ENCODE measurements around the gene SCGB1C2. TPM values are rescaled to one million over a fixed set of nuclear protein-coding genes. Genes with fewer than 3 reads are reported as not detected.

The SCGB1C2 gene
- total RNA-seq, 2 experiments from 2014 or later, result not detected

DNA sequence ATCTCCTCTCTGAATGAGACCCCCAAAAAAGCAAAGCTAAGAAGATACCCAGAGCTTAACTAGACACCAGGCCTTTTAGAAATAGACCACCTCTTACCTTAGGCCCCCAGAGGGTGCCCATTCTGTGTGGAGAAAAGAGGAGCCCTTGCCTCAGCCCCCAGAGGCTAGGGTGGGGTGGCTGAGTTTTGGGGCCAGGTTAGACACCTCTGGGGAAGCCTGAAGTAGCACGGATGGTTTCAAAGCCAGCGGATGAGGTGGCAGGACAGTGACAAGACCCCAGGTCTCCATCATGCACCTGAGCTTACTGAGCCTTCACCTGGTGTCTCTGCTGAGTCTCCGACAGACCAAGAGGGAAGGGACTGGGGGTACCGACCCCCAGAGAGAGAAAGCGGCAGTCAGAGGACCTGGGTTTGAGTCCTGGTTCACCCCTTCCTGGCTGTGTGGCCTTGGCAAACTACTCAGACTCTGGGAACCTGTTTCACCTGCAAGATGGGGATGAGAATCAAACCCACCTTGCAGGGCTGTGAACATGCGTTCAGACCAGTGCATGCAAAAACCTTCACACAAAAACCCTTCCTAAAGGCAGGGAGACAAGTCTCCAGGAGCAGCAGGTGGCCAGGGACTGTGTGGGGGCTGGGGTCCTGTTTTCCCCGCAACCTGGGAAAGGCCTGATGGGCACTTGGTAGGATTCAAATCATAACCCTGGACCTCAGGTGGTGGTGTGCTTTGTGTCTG lies 7.7 kb downstream of the SCGB1C2 start:
- CTCF ChIA-PET, result interaction anchor here (0.9 kb wide), 1 partner anchor 555 kb away, joined by 3 read pairs; no protein-coding TSS in a partner anchor
- intact Hi-C loops (cut with micrococcal nuclease), result loop anchor here (2.0 kb wide), 1 partner anchor 240 kb away; no protein-coding TSS in a partner anchor
- no peak for DNase-seq
- no peak overlapping the region for H3K27ac Mint-ChIP-seq
- no peaks in the 10 kb centered on the region for H3K4me1 Mint-ChIP-seq (ENCODE audit: low read depth)
- H3K9me3 Mint-ChIP-seq, result no peaks in the 10 kb centered on the region
- H3K4me3 Mint-ChIP-seq, result no peak overlapping the region
- no peaks in the 10 kb centered on the region for H3K27me3 Mint-ChIP-seq (ENCODE audit: low read depth)
- no peaks in the 10 kb centered on the region for H3K36me3 Mint-ChIP-seq (ENCODE audit: low read depth)

DNA sequence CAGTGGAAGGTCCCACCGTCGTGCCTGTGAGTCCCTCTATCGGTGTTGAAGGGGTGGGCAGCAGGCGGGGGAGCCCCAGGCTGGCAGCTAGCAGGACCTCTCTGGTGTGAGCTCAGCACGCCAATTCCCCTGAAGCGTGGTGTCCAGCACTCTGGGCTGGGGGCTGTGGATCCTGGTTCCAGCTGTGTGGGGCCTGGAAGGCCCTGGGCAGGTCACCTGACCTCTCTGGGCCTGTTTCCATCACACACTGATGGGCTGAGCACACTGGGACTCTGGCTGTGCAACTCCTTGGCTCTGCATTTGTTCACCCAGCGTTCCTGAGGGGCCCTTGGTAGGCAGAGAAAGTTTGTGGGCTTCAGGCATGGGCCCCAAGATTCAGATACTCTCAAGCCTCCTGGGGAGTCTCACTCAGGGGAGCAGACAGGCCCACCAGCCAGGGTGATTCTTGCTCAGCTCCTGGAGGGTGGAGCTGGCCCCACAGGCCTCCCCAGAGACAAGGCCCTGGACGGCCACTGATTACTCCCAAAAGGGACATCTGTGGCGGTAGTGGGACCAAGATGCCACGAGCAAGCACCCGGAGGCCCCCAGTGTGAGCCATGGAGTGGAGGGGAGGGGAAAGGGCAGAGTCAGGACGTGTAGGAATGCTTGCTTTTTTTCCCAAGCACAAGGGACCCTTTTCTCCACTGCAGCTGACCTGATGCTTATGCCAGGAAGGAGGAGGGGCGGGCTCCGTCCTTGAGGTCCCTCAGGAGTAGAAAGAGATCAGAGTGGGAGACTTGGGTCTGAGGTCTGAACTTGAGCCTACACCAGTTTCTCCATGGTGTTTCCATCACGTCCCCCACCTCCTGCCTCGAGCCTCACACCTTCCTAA lies 8.5 kb downstream of the SCGB1C2 start:
- no peaks in the 10 kb centered on the region for H3K4me1 Mint-ChIP-seq (ENCODE audit: low read depth)
- H3K4me3 Mint-ChIP-seq, result no peak overlapping the region
- H3K9me3 Mint-ChIP-seq, result no peaks in the 10 kb centered on the region
- intact Hi-C loops (cut with micrococcal nuclease), result loop anchor here (2.0 kb wide), 1 partner anchor 239 kb away; no protein-coding TSS in a partner anchor
- no peak for DNase-seq
- no peaks in the 10 kb centered on the region for H3K27me3 Mint-ChIP-seq (ENCODE audit: low read depth)
- no peaks in the 10 kb centered on the region for H3K36me3 Mint-ChIP-seq (ENCODE audit: low read depth)
- CTCF ChIA-PET, result interaction anchor here (0.9 kb wide), 1 partner anchor 554 kb away, joined by 3 read pairs; no protein-coding TSS in a partner anchor
- no peak overlapping the region for H3K27ac Mint-ChIP-seq

DNA sequence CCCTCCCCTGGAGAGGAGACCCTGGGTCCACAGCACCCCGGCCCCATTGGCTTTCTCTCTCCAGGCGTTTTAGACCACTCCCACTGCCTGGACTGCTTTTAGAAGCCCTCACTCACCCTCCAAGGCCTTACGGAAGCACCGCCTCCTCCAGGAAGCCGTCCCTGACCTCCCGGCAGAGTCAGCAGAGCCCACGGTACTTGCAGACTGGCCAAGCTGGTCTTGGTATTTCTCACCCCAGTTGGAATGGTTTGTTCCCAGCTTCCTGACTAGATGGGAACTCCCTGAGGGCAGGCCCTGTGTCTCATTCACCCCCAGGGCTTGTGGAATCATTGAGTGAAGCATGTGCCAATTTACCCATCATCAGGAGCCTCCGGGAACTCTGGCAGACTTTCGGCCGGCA lies 9.2 kb downstream of the SCGB1C2 start:
- Mint-ChIP-seq H3K4me3 (no peak overlapping the region), H3K27ac (no peak overlapping the region), H3K4me1 (ENCODE audit: low read depth) (no peaks in the 10 kb centered on the region), H3K9me3 (no peaks in the 10 kb centered on the region), H3K36me3 (ENCODE audit: low read depth) (no peaks in the 10 kb centered on the region), H3K27me3 (ENCODE audit: low read depth) (no peaks in the 10 kb centered on the region)
- no peak for DNase-seq
- intact Hi-C loops (cut with micrococcal nuclease), result no loop called here
- CTCF ChIA-PET, result no interaction called here

DNA sequence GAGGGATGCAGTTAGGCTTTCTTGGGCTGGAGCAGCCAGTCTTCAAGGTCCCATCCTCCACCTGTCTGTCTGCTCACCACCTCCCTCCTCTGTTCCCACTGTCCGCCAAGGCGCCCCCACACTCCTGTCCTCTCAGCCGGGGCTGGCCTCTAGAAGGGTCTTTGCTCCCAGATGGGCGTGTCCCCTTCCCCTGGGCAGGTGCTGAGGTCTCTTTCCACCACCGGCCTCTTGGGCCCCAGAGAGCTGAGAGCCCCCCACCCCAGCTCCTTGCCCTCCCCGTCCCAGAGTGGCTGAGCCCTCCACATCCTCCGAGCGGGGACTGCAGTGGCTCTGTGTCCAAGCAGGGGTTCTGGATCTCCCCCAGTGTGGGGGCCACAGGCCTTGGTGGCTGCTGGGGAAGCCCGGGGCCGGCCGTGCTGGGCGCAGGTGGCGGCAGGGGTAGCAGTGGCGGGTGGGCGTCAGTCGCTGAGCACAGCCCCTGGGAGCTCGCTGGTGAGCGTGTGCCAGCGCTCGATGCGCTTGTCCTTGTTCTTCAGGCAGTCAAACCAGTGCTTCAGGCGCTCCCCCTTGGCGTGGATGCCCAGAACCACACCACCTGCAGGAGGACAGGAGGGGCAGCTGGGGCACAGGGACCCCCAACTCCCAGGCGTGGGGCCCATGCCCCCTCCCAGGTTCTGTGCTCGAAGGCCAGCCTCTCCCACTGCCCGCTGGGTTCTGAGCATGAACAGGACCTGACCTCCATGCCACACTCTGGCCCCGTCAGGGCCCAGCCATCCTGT lies 9.8 kb downstream of the SCGB1C2 start:
- DNase-seq, result no peak
- Mint-ChIP-seq H3K9me3 (no peaks in the 10 kb centered on the region), H3K27ac (no peak overlapping the region), H3K36me3 (ENCODE audit: low read depth) (no peaks in the 10 kb centered on the region), H3K4me3 (no peak overlapping the region), H3K4me1 (ENCODE audit: low read depth) (no peaks in the 10 kb centered on the region), H3K27me3 (ENCODE audit: low read depth) (no peaks in the 10 kb centered on the region)
- intact Hi-C loops (cut with micrococcal nuclease), result no loop called here
- CTCF ChIA-PET, result no interaction called here

DNA sequence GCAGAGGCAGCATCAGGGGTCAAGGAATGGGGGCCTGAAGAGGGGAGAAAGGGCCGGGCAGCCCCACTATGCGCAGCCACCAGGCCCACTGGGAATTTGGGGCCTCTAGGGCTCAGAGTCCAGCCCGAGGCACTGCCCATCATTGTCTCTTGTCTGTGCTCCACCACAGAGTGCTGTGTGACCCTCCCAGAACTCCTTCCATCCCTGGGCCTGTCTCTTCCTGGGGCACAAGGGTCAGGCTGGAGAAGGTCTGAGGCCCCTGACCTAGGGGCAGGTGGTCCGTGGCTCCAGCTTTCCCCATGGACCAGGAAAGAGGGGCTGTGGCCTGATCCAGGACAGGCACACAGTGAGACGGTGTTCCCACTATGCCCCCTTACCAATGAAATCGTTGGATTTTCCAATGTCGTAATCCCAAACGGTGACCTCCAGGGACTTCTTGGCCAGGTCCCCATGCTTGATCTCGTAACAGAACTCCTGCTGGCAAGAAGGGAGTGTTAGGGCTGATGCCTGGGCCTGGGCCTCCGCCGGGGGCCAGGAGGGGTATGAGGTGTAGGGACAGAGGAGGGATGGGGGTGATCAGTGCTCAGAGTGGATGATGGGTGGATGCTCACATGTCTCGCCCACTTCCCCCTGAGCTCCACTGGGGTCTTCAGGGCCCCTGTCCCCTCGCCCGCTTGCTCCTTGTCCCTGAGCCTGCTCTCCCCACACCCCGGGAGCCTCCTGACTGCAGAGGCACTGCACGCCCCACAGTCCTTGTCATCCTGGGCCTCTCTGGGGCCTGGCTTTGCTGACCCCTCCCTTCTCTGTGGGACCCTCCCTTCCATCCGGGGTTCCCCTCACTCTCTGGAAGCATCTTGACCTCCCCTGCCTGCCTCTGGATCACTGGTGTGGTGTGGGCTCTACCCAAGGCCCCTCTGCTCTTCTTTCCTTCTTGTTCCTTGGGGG lies 10.7 kb downstream of the SCGB1C2 start:
- CTCF ChIA-PET, result no interaction called here
- Mint-ChIP-seq H3K27ac (no peak overlapping the region), H3K4me1 (ENCODE audit: low read depth) (no peaks in the 10 kb centered on the region), H3K9me3 (no peaks in the 10 kb centered on the region), H3K27me3 (ENCODE audit: low read depth) (no peaks in the 10 kb centered on the region), H3K36me3 (ENCODE audit: low read depth) (no peaks in the 10 kb centered on the region), H3K4me3 (no peak overlapping the region)
- intact Hi-C loops (cut with micrococcal nuclease), result no loop called here
- peak; percentile 2 for DNase-seq

DNA sequence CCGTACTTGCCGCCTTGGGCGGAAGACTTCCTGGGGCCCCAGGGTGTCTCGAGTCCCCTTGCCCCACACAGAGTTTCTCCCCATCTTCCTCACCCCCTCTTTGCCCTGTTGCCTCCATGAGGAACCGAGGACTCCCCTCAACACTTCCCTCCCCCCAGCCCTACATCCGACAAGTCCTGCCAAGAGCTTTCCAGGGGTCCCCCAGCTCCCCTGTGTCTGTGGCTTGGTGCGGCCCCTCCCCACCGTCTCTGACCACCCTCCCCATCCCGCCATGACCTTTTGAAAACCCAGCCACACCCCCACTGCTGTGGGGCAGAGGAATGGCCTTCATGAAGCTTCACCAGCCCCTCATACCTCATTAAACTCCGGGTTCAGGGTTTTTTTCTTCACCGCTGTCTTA lies 11.4 kb downstream of the SCGB1C2 start:
- Mint-ChIP-seq H3K9me3 (no peaks in the 10 kb centered on the region), H3K4me1 (ENCODE audit: low read depth) (no peaks in the 10 kb centered on the region), H3K27ac (no peak overlapping the region), H3K27me3 (ENCODE audit: low read depth) (no peaks in the 10 kb centered on the region), H3K4me3 (no peak overlapping the region), H3K36me3 (ENCODE audit: low read depth) (no peaks in the 10 kb centered on the region)
- CTCF ChIA-PET, result interaction anchor here (0.7 to 0.9 kb wide), 2 partner anchors 121 to 551 kb away, joined by 4 to 6 read pairs; no protein-coding TSS in a partner anchor
- intact Hi-C loops (cut with micrococcal nuclease), result no loop called here
- DNase-seq, result no peak

DNA sequence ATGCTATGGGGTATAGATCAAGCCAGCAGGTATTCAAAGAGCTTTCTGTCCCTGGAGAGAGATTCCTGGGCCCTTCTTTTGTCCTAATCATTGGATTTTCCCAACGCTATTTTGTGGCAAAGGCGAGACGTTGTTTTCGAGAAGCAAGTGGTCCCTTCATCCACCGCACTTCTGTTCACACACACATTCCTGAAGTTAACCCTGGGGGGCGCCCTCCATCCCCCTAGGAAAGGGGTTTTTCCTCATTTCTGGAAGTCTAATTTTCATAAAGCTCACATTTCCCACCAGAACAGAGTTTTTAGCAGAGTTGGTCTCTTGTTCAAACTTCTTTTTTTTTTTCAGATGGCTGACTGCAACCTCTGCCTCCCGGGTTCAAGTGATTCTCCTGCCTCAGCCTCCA lies 11.9 kb downstream of the SCGB1C2 start:
- DNase-seq, result peak; percentile 1
- Mint-ChIP-seq H3K36me3 (ENCODE audit: low read depth) (no peaks in the 10 kb centered on the region), H3K4me3 (no peak overlapping the region), H3K27me3 (ENCODE audit: low read depth) (no peaks in the 10 kb centered on the region), H3K4me1 (ENCODE audit: low read depth) (no peaks in the 10 kb centered on the region), H3K9me3 (no peaks in the 10 kb centered on the region), H3K27ac (no peak overlapping the region)
- CTCF ChIA-PET, result interaction anchor here (0.7 to 0.9 kb wide), 2 partner anchors 120 to 550 kb away, joined by 4 to 6 read pairs; no protein-coding TSS in a partner anchor
- intact Hi-C loops (cut with micrococcal nuclease), result no loop called here

DNA sequence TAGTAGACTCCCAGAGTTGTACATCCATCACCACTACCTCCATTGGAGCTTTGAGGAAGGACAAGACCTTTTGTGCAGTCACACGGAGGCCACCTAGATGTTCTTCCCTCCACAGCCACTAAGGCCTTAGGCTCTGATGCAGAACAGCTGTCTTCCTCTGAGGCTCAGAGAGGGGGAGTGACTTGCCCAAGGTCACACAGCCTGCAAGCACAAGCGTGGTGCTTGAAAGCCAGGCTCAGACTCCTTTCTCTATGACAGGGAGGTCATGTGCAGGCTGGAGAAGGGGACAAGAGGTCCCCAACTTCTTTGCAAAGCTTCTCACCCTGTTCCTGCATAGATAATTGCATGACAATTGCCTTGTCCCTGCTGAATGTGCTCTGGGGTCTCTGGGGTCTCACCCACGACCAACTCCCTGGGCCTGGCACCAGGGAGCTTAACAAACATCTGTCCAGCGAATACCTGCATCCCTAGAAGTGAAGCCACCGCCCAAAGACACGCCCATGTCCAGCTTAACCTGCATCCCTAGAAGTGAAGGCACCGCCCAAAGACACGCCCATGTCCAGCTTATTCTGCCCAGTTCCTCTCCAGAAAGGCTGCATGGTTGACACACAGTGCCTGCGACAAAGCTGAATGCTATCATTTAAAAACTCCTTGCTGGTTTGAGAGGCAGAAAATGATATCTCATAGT lies 12.7 kb downstream of the SCGB1C2 start:
- no peaks in the 10 kb centered on the region for H3K36me3 Mint-ChIP-seq (ENCODE audit: low read depth)
- no peak overlapping the region for H3K4me3 Mint-ChIP-seq
- intact Hi-C loops (cut with micrococcal nuclease), result no loop called here
- no peak for DNase-seq
- no peaks in the 10 kb centered on the region for H3K4me1 Mint-ChIP-seq (ENCODE audit: low read depth)
- H3K27ac Mint-ChIP-seq, result no peak overlapping the region
- no peaks in the 10 kb centered on the region for H3K27me3 Mint-ChIP-seq (ENCODE audit: low read depth)
- CTCF ChIA-PET, result interaction anchor here (0.9 to 1.2 kb wide), 2 partner anchors 43 to 549 kb away, joined by 3 to 4 read pairs; no protein-coding TSS in a partner anchor
- no peaks in the 10 kb centered on the region for H3K9me3 Mint-ChIP-seq

DNA sequence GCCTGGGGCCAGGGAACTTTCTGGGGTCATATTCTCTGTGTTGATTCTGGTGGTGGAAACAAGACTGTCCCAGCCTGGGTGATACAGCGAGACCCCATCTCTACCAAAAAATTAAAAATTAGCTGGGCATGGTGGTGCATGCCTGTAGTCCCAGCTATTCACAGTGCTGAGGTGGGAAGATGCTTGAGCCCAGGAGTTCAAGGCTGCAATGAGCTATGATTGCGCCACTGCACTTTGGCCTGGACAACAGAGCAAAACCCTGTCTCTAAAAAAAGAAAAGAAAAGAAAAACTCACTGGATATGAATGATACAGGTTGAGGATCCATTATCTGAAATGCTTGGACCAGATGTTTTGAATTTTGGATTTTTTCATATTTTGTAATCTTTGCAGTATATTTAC lies 13.6 kb downstream of the SCGB1C2 start:
- H3K9me3 Mint-ChIP-seq, result no peaks in the 10 kb centered on the region
- no peak overlapping the region for H3K4me3 Mint-ChIP-seq
- no peaks in the 10 kb centered on the region for H3K27me3 Mint-ChIP-seq (ENCODE audit: low read depth)
- CTCF ChIA-PET, result interaction anchor here (1.2 kb wide), 1 partner anchor 42 kb away, joined by 3 read pairs; no protein-coding TSS in a partner anchor
- H3K4me1 Mint-ChIP-seq (ENCODE audit: low read depth), result no peaks in the 10 kb centered on the region
- DNase-seq, result no peak
- intact Hi-C loops (cut with micrococcal nuclease), result no loop called here
- H3K36me3 Mint-ChIP-seq (ENCODE audit: low read depth), result no peaks in the 10 kb centered on the region
- H3K27ac Mint-ChIP-seq, result no peak overlapping the region

DNA sequence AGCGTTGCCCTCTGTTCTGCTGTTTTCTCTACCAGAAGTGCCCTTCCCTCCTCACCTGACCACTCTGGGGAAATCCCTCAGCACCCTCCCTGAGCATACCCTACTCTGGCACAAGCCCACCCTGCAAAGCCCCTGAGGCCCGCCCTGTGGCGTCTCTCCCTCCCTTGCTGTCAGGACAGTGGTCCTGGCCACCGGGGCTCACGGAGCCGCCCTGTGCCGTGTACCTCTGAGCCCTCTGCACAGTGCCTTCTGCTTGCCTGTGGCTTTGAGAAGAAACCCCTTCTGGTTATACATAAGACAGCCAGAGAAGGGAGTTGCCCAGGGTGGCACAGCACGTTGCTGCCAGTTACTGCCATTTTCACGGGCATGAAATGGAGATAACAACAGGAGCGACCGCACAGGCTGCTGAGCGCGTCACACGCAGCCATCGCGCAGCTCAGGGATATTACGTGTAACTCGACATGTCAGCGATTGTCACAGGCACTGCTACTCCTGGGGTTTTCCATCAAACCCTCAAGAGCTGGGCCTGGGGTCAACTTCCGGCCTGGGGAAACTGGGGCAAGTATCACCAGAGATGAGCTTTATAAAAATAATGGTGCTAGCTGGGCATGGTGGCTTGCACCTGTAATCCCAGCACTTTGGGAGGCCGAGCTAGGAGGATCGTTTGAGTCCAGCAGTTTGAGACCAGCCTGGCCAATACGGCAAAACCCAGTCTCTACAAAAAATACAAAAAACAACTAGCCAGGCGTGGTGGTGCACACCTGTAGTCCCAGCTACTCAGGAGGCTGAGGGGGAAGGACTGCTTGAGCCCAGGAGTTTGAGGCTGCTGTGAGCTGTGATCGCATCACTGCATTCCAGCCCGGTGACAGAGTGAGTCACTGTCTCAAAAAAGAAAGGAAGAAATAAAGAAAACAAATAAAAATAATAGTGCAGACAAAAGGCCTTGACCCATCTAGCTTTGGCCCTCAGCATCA lies 14.8 kb downstream of the SCGB1C2 start:
- H3K27me3 Mint-ChIP-seq (ENCODE audit: low read depth), result no peaks in the 10 kb centered on the region
- no peaks in the 10 kb centered on the region for H3K4me1 Mint-ChIP-seq (ENCODE audit: low read depth)
- intact Hi-C loops (cut with micrococcal nuclease), result no loop called here
- no peaks in the 10 kb centered on the region for H3K9me3 Mint-ChIP-seq
- H3K27ac Mint-ChIP-seq, result no peak overlapping the region
- no peaks in the 10 kb centered on the region for H3K36me3 Mint-ChIP-seq (ENCODE audit: low read depth)
- CTCF ChIA-PET, result interaction anchor here (0.6 kb wide), 1 partner anchor 546 kb away, joined by 3 read pairs; no protein-coding TSS in a partner anchor
- DNase-seq, result no peak
- no peak overlapping the region for H3K4me3 Mint-ChIP-seq

All from activated naive CD4-positive, alpha-beta T cell treated with anti-CD3 and anti-CD28 coated beads for 36 hours (primary cell).